Measurements from ENCODE around the gene LY6G6F.
A peak's percentile ranks its signal among the peaks of the same experiment; 100 is the strongest.

The LY6G6F gene

DNA sequence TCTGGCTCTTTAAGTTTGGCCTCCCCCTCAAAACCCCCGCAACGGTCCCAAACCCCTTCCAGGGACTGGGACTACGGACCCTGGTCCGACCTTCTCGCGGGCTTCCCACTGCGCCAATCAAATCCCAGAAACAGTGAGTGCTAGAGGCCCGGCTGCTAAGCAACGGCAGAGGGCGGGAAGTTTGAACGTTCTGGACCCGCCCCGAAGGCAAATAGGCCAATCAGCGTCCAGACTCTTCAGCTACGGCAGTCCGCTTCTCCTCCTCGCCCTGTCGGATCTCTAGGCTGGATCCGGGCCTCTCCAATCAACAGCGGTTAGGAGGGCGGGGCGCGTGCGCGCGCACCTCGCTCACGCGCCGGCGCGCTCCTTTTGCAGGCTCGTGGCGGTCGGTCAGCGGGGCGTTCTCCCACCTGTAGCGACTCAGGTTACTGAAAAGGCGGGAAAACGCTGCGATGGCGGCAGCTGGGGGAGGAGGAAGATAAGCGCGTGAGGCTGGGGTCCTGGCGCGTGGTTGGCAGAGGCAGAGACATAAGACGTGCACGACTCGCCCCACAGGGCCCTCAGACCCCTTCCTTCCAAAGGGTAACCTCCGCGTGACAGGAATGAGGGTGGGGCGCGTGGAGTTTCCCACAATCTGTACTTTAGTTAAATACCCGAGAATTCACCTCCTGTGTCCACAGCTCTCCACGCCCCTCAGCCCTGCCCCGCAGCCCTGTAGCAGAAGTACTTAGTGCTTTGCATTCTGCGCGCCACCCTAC lies 33.2 kb downstream of the LY6G6F start, which contains the start of gene MSH5:
Gene MSH5 (plus strand): TSS at position 367 of the 758 bp plus-strand sequence. CDS start 462 bp downstream, outside the sequence.
- peak; percentile 91 for DNase-seq (ENCODE audit: low read depth)

- DNase-seq (ENCODE audit: low read depth), result no peak
These were observed 33.9 kb downstream of the LY6G6F start for GRCh38 chr6:31740397-31741223.

DNA sequence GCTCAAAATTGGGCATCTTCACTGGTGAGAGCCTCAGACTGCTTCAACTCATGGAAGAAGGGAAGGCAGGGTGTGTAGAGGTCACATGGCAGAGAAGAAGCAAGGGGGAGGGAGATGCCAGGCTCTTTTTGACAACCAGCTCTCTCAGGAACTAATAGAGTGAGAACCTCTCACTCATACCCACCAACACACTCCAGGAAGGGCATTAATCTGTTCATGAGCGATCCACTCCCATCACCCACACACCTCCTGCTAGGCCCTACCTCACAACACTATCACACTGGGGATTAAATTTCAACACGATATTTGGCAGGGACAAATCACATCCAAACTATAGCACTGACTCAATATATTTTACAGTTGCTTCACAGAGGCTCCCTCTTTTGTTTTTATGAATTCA lies 35.1 kb downstream of the LY6G6F start:
- DNase-seq (ENCODE audit: low read depth), result no peak

DNA sequence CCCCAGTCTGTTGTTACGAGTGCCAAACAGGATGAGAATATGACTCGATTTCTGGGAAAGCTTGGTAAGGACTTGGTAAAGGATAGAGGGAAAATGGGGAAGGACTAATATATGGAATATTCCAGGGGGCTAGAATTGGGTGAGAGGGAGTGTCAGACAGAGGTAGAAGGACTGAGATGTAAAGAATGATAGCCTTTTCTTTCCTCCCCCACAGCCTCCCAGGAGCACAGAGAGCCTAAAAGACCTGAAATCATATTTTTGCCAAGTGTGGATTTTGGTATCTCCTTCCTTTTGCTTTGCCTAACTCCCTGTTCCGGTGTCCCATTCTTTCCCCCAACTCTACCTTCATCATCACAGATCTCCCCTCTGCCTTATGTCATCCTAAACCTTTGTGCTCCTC lies 36.2 kb downstream of the LY6G6F start:
- no peak for DNase-seq (ENCODE audit: low read depth)

DNA sequence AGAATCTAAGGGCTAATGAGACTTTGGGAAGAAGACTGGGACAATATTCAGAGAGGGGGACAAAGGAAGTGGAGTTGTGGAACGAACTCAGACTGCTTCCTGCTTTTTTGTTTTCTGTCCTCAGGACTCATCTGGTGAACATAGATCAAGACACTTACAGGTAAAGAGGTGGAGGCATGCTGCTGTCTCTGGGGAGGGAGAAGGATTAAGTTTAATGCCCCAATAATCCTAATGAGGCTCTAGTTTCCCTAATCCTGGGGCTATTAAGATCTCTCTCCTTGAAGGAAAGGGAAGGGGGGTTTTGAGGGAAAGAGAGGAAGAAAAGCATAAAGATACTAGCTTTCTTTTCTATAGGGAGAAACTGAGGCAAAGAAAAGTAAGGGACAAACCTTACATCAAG lies 37.8 kb downstream of the LY6G6F start:
- no peak for DNase-seq (ENCODE audit: low read depth)

- DNase-seq (ENCODE audit: low read depth), result no peak
These were observed 42.8 kb downstream of the LY6G6F start for GRCh38 chr6:31749301-31750036.

DNA sequence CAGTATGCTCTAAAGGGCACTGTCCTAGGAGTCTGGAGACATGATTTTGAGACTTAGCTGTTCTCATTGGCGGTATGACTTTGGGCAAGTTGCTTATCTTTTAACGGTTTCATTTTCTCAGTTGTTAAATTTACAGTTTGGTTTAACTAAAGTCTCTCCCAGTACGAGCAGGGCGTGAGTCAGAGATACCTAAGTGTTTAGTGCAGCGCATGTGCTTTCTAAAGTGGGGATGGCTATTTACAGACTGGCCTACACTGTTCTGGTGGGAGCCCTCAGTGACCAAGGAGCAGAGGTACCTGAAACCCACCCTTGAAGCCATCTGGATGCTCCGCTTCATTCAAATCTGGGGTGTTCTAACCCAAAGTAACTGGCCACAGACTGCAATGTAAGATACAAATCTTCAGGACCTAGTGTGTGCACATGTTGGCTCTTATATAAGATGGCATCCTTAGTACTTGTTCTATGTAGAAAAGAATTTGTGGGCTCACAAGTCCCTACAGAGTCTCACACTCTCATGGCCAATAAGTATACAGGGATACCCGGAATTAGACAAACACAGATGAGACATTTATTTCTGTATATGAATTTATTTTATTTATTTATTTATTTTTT lies 43.9 kb downstream of the LY6G6F start:
- DNase-seq (ENCODE audit: low read depth), result no peak

DNA sequence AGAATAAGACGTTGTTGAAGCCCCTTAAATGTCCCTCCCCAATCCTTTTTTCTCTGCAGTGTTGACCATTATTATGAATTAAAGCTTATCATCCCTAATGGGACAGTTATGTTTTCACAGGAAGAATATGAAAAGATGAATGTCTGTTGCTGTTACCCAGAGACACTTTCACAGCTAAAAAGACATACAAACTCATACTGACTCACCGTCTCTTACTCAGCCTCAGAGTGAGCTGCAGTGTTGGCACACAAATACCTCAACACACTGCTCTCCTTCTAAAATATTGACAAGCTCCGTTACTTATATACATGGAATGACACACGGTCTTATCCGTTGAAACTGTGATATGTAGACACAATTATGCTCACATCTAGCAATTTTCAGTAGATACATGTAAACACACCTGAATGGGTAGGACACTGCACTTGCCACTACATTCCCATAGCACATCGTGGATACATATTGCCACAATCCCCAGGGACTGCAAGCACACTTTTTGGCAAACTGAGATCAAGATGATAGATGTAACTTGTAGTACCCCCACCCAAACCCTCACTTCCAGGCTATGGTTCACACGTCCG lies 46.2 kb downstream of the LY6G6F start:
- DNase-seq (ENCODE audit: low read depth), result no peak

- no peak for DNase-seq (ENCODE audit: low read depth)
These were observed 51.6 kb downstream of the LY6G6F start for GRCh38 chr6:31758281-31758680.
